ENCODE measurements around the gene DERL2.
A peak's percentile ranks its signal among the peaks of the same experiment; 100 is the strongest.

Gene DERL2

GRCh38 chr17:5500589-5501391 is 14.8 kb upstream of the DERL2 start:
- peaks cover 9% of the 10 kb centered on the region; the same call in 1 of the 2 replicates for H3K4me1 ChIP-seq (ENCODE audit: insufficient read depth, low read length)
- no peak overlapping the region for H3K27ac ChIP-seq (ENCODE audit: low read depth, low read length)
- WGBS: 1% methylated on average over 67 of the region's 67 CpGs
- H3K9ac ChIP-seq (ENCODE audit: low read depth, low read length): peak overlapping the region; percentile 44; the same call in 1 of the 2 replicates
- no peaks in the 10 kb centered on the region for H3K9me3 ChIP-seq (ENCODE audit: insufficient read depth, low read depth, low read length)
- H3K27me3 ChIP-seq (ENCODE audit: insufficient read depth, low read length): peaks cover 42% of the 10 kb centered on the region
- H3K36me3 ChIP-seq (ENCODE audit: insufficient read depth, low read length): no peaks in the 10 kb centered on the region
- peak overlapping the region; percentile 65 for H3K4me3 ChIP-seq (ENCODE audit: low read length)

DNA sequence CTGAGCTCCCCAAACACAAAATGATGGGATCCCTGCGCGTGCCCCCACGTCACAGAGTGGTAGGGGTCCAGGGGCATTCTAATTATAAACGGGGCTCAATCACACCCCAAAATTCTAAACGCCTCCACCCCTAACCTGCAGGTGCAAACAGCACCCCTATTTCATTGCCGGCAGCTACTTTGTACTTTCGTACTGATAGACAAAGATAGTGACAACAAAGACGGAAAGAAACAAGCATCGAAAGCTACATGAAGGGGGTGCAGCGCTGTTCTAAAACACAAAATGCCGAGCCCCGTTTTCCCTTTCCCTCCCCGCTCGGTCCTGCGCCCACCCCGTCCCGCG is 14.2 kb upstream of the DERL2 start:
- Histone ChIP-seq H3K4me3 (ENCODE audit: low read length) (peak overlapping the region; percentile 65), H3K9me3 (ENCODE audit: insufficient read depth, low read depth, low read length) (no peaks in the 10 kb centered on the region), H3K36me3 (ENCODE audit: insufficient read depth, low read length) (no peaks in the 10 kb centered on the region), H3K9ac (ENCODE audit: low read depth, low read length) (peak overlapping the region; percentile 44; the same call in 1 of the 2 replicates), H3K27ac (ENCODE audit: low read depth, low read length) (no peak overlapping the region), H3K27me3 (ENCODE audit: insufficient read depth, low read length) (peaks cover 46% of the 10 kb centered on the region), H3K4me1 (ENCODE audit: insufficient read depth, low read length) (peaks cover 9% of the 10 kb centered on the region; the same call in 1 of the 2 replicates)
- WGBS: 2% methylated on average over 18 of the region's 18 CpGs

DNA sequence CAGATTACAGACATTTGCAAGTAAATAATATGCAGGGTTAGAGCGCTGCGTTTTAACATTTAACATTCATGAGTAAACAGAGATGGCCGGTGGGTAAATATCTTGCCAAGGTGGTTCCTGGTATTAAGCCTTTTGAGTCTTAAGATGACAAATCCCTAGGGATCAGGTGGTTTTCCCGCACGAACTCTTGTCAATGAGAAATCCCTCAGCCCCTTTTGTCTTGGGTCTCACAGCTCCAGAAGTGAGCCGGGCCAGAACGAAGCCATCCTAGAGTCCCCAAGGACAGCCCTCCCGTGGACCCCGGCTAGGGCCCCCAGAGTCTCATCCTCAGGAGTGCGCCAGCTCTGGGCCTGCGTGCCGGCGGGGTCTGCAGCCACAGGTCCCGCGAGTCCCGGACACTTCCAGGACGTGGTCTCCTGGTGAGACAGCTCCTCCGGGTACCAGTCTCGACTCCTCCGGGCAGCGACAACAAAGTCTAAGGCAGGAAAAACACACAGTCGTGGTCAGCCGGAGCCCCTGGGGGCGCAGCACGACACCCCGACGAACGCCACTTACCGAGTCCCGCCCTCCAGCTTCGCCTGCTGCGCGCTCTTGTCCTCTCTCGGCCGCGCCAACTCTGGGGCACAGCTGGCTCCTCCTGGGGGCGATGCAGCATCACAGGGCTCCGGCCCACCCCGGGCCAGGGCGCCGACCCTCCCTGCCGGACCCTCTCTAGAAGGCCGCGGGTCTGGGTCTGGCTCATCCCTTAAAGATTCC is 13.7 kb upstream of the DERL2 start:
- WGBS: 8% methylated on average over 44 of the region's 44 CpGs
- Histone ChIP-seq H3K36me3 (ENCODE audit: insufficient read depth, low read length) (no peaks in the 10 kb centered on the region), H3K4me1 (ENCODE audit: insufficient read depth, low read length) (peaks cover 9% of the 10 kb centered on the region; the same call in 1 of the 2 replicates), H3K27ac (ENCODE audit: low read depth, low read length) (no peak overlapping the region), H3K4me3 (ENCODE audit: low read length) (peak overlapping the region; percentile 65), H3K9ac (ENCODE audit: low read depth, low read length) (peak overlapping the region; percentile 14; the same call in 1 of the 2 replicates), H3K27me3 (ENCODE audit: insufficient read depth, low read length) (peaks cover 46% of the 10 kb centered on the region), H3K9me3 (ENCODE audit: insufficient read depth, low read depth, low read length) (no peaks in the 10 kb centered on the region)

DNA sequence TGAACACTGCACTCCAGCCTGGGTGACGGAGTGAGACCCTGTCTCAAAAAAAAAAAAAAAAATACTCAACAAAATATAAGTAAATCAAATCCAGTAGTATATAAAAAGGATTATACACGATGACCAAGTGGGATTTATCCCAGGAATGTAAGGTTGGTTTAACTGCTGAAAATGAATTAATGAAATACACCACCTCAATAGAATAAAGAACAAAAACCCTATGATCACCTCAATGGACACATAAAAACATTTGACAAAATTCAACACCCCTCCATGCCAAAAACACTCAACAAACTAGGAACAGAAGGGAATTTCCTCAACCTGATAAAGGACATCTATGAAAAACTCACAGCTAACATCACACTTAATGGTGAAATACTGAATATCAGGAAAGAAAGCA is 7.0 kb upstream of the DERL2 start:
- WGBS: no CpG with 5 or more reads among the region's 2 CpGs

GRCh38 chr17:5488752-5489151 is 2.8 kb upstream of the DERL2 start:
- H3K9ac ChIP-seq (ENCODE audit: low read depth, low read length): no peak overlapping the region
- H3K36me3 ChIP-seq (ENCODE audit: insufficient read depth, low read length): peaks cover 47% of the 10 kb centered on the region
- H3K9me3 ChIP-seq (ENCODE audit: insufficient read depth, low read depth, low read length): no peaks in the 10 kb centered on the region
- 95% methylated on average over 8 of the region's 8 CpGs for WGBS
- H3K4me3 ChIP-seq (ENCODE audit: low read length): no peak overlapping the region
- H3K4me1 ChIP-seq (ENCODE audit: insufficient read depth, low read length): peaks cover 5% of the 10 kb centered on the region; the same call in 1 of the 2 replicates
- no peaks in the 10 kb centered on the region; the same call in 1 of the 2 replicates for H3K27me3 ChIP-seq (ENCODE audit: insufficient read depth, low read length)
- no peak overlapping the region for H3K27ac ChIP-seq (ENCODE audit: low read depth, low read length)

More for the DNA sequence above, 7.0 kb upstream of the DERL2 start:
- Histone ChIP-seq H3K9me3 (ENCODE audit: insufficient read depth, low read depth, low read length) (no peaks in the 10 kb centered on the region), H3K9ac (ENCODE audit: low read depth, low read length) (no peak overlapping the region), H3K4me1 (ENCODE audit: insufficient read depth, low read length) (no peaks in the 10 kb centered on the region), H3K27me3 (ENCODE audit: insufficient read depth, low read length) (peaks cover 6% of the 10 kb centered on the region), H3K27ac (ENCODE audit: low read depth, low read length) (no peak overlapping the region), H3K36me3 (ENCODE audit: insufficient read depth, low read length) (peaks cover 29% of the 10 kb centered on the region), H3K4me3 (ENCODE audit: low read length) (no peak overlapping the region)

DNA sequence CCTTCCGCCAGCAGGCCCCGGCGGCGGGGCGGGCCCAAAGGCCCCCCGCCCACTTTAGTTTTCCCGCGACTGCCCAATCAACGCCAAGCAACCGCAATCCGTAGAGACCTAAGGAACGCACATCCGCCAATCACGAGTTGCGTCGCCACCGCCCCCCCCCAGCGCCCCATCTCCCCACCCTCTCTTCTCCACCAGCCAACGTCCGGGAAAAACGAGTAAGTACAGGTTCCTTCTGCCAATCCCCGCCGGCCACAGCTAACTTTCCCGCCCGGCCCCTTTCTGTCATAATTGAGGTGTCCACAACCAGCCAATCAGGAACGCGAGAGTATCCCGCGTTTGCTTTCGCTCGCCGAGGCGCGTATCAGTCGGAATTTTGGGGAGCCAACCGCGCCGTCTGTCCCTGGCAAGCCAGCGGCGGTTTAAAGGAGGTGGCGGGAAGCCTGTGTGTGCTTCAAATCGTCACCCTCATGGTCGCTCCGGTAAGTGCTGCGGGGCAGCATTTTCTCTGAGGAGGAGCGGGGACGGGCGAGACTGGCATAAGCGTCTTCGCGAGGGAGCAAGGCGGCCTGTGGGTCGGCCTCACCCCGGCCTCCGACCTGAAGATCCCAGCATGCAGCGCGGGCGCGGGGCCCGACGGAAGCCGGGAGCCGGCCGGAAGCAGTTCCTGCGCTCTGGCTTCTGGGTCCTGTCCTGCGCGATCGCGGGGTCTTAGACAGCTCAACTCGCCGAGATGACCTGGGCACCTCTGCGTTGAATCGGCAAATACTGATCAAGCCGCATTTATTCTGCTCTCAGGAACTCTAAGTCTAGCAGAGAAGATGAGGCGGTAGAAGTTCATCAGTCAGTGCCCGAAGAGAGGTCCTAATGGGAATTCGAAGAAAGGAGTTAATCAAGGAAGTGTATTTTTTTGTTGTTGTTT is 487 bp upstream of the DERL2 start, which contains the start of gene MIS12:
TSS of gene MIS12 (plus strand) at position 361 of the 919 bp plus-strand sequence. CDS start 2,297 bp downstream, outside the sequence.
- H3K4me3 ChIP-seq (ENCODE audit: low read length): peak within 1 kb of the TSS; percentile 100
- peak within 1 kb of the TSS; percentile 98 for H3K27ac ChIP-seq (ENCODE audit: low read depth, low read length)
- under 1% methylated on average over 76 of the region's 77 CpGs for WGBS
- no peaks in the 10 kb centered on the region for H3K9me3 ChIP-seq (ENCODE audit: insufficient read depth, low read depth, low read length)
- peaks cover 5% of the 10 kb centered on the region; the same call in 1 of the 2 replicates for H3K4me1 ChIP-seq (ENCODE audit: insufficient read depth, low read length)
- H3K36me3 ChIP-seq (ENCODE audit: insufficient read depth, low read length): peaks cover 70% of the 10 kb centered on the region
- H3K9ac ChIP-seq (ENCODE audit: low read depth, low read length): peak within 1 kb of the TSS; percentile 99
- H3K27me3 ChIP-seq (ENCODE audit: insufficient read depth, low read length): no peaks in the 10 kb centered on the region

DNA sequence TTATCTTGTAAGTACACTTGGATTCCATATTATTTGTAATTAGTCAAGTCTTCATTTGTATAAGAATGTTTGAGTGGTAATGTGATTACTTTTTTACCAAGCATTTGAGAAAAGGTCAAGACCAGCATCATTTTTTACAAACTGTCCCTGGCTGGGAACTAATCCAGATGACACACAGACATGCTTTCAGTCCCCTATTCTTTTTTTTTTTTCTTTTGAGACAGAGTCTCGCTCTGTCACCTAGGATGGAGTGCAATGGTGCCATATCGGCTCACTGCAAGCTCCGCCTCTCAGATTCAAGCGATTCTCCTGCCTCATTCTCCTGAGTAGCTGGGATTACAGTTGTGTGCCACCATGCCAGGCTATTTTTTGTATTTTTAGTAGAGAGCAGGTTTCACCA is 4.5 kb downstream of the DERL2 start:
- peaks cover 85% of the 10 kb centered on the region for H3K36me3 ChIP-seq (ENCODE audit: insufficient read depth, low read length)
- no peaks in the 10 kb centered on the region for H3K9me3 ChIP-seq (ENCODE audit: insufficient read depth, low read depth, low read length)
- H3K4me1 ChIP-seq (ENCODE audit: insufficient read depth, low read length): peaks cover 5% of the 10 kb centered on the region; the same call in 1 of the 2 replicates
- H3K27me3 ChIP-seq (ENCODE audit: insufficient read depth, low read length): no peaks in the 10 kb centered on the region
- H3K27ac ChIP-seq (ENCODE audit: low read depth, low read length): no peak overlapping the region
- 97% methylated on average over 4 of the region's 4 CpGs for WGBS
- H3K4me3 ChIP-seq (ENCODE audit: low read length): no peak overlapping the region
- H3K9ac ChIP-seq (ENCODE audit: low read depth, low read length): no peak overlapping the region

DNA sequence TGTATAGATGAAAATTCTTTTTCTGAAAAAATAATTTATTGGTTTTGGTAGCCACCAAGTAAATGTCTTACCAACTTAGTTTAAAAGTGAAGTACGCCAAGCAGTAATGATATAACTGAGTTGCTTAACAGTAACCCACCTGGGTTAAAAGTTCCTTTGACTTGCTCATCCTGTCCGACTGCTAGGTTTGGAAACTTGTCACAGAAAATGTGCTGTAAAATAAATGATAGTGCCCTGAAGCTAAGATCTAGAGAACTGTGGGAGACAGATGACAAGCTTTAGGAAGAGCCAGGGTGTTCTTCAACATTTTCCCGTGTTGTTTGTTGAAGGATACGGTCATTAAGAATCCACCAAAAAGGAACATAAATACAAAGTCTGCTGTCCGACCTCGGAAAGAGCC is 5.0 kb downstream of the DERL2 start:
- no peaks in the 10 kb centered on the region for H3K9me3 ChIP-seq (ENCODE audit: insufficient read depth, low read depth, low read length)
- H3K27ac ChIP-seq (ENCODE audit: low read depth, low read length): no peak overlapping the region
- H3K9ac ChIP-seq (ENCODE audit: low read depth, low read length): no peak overlapping the region
- H3K4me1 ChIP-seq (ENCODE audit: insufficient read depth, low read length): peaks cover 5% of the 10 kb centered on the region; the same call in 1 of the 2 replicates
- peaks cover 89% of the 10 kb centered on the region for H3K36me3 ChIP-seq (ENCODE audit: insufficient read depth, low read length)
- no peaks in the 10 kb centered on the region for H3K27me3 ChIP-seq (ENCODE audit: insufficient read depth, low read length)
- no peak overlapping the region for H3K4me3 ChIP-seq (ENCODE audit: low read length)
- WGBS: 97% methylated on average over 6 of the region's 6 CpGs

DNA sequence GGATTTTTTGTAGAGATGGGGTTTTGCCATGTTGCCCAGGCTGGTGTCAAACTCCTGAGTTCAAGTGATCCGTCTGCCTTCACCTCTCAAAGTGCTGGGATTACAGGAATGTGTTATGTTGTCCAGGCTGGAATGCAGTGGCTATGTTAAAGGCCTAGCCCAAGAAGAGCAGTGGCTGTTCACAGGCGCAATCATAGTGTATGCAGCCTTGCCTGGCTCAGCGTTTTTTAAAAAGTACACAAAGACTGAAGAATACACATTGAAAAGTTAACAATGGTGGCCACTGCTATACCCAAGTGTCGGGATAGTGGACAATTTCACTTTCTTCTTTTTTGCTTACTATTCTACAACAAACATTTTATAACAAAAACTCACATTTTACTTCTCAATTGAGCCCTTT is 7.0 kb downstream of the DERL2 start:
- Histone ChIP-seq H3K4me3 (ENCODE audit: low read length) (no peak overlapping the region), H3K36me3 (ENCODE audit: insufficient read depth, low read length) (peaks cover 95% of the 10 kb centered on the region), H3K9ac (ENCODE audit: low read depth, low read length) (no peak overlapping the region), H3K27me3 (ENCODE audit: insufficient read depth, low read length) (no peaks in the 10 kb centered on the region), H3K27ac (ENCODE audit: low read depth, low read length) (no peak overlapping the region), H3K9me3 (ENCODE audit: insufficient read depth, low read depth, low read length) (no peaks in the 10 kb centered on the region), H3K4me1 (ENCODE audit: insufficient read depth, low read length) (no peaks in the 10 kb centered on the region)
- WGBS: 96% methylated on average over 4 of the region's 4 CpGs

- Histone ChIP-seq H3K27ac (ENCODE audit: low read depth, low read length) (no peak overlapping the region), H3K36me3 (ENCODE audit: insufficient read depth, low read length) (peaks cover 69% of the 10 kb centered on the region), H3K4me1 (ENCODE audit: insufficient read depth, low read length) (no peaks in the 10 kb centered on the region), H3K9ac (ENCODE audit: low read depth, low read length) (no peak overlapping the region), H3K4me3 (ENCODE audit: low read length) (no peak overlapping the region), H3K27me3 (ENCODE audit: insufficient read depth, low read length) (no peaks in the 10 kb centered on the region), H3K9me3 (ENCODE audit: insufficient read depth, low read depth, low read length) (no peaks in the 10 kb centered on the region)
- whole genome bisulfite sequencing: 100% methylated on average over 2 of the region's 2 CpGs
Observed at GRCh38 chr17:5473906-5474305, 12.1 kb downstream of the DERL2 start.
